GM23248 (cell line): ENCODE results near the gene CCNYL1.

Experiments
- EZH2 ChIP-seq: fragments of 200-600 bp; sonication (generic); IDR thresholded peaks from 2 replicates; pipeline ENCODE4 v1.6.1; 2018; ENCODE audit warnings: antibody characterized with exemption, mild to moderate bottlenecking; ENCODE audit not compliant: insufficient read depth, poor library complexity, severe bottlenecking
- EZH2phosphoT487 ChIP-seq: fragments of 200-600 bp; sonication (generic); IDR thresholded peaks from 2 replicates; pipeline ENCODE4 v1.6.1; 2018; ENCODE audit warnings: antibody characterized with exemption, moderate library complexity, mild to moderate bottlenecking, low read depth; ENCODE audit not compliant: insufficient read depth

DNA sequence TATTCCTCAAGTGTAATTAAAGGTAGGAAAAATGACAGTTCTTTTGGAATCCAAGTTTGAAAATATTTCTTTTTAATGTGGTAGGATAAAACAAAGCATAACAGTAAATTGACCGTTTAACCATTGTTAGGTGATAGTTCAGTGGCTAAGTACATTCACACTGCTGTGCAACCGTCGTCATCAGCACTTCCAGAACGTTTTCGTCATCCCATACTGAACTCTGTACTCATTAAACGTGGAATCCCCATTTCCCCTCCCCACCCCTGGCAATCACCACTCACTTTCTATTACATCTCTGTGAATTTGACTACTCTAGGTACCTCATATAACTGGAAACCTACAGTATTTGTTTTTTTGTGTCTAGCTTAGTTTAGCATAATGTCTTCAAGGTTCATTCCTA is 91.2 kb downstream of the CCNYL1 start:
- no peak for TF ChIP-seq EZH2
- no peak for TF ChIP-seq EZH2phosphoT487
